T-helper 22 cell (primary cell): ENCODE measurements around the gene HBG2.
"Not testable (repeated sequence)": the region's sequence is repeated elsewhere in the genome, so short reads cannot be mapped to it uniquely, and the experiment has no call there.

Experiments used
- DNase-seq: peaks from one replicate; pipeline ENCODE4 v3.0.0-alpha.2; 2020; ENCODE audit warnings: low read depth

Gene HBG2

DNA sequence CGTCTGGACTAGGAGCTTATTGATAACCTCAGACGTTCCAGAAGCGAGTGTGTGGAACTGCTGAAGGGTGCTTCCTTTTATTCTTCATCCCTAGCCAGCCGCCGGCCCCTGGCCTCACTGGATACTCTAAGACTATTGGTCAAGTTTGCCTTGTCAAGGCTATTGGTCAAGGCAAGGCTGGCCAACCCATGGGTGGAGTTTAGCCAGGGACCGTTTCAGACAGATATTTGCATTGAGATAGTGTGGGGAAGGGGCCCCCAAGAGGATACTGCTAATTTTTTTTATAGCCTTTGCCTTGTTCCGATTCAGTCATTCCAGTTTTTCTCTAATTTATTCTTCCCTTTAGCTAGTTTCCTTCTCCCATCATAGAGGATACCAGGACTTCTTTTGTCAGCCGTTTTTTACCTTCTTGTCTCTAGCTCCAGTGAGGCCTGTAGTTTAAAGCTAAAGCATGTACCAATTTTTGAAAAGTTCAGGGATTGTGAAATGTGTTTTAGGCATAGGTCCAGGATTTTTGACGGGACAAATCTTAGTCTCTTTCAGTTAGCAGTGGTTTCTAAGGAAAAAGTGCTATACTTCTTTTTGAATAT, 4.7 kb downstream of the HBG2 start, which contains the start of gene HBG1:
HBG1 (minus strand) TSS at position 51 of the 590 bp plus-strand sequence. CDS start 53 bp downstream, outside the sequence.
- DNase-seq = not testable (repeated sequence)

- not testable (repeated sequence) for DNase-seq
Observed at GRCh38 chr11:5248498-5248897, 6.1 kb downstream of the HBG2 start.

- DNase-seq = no peak
Observed at GRCh38 chr11:5247472-5248192, 6.9 kb downstream of the HBG2 start.

DNA sequence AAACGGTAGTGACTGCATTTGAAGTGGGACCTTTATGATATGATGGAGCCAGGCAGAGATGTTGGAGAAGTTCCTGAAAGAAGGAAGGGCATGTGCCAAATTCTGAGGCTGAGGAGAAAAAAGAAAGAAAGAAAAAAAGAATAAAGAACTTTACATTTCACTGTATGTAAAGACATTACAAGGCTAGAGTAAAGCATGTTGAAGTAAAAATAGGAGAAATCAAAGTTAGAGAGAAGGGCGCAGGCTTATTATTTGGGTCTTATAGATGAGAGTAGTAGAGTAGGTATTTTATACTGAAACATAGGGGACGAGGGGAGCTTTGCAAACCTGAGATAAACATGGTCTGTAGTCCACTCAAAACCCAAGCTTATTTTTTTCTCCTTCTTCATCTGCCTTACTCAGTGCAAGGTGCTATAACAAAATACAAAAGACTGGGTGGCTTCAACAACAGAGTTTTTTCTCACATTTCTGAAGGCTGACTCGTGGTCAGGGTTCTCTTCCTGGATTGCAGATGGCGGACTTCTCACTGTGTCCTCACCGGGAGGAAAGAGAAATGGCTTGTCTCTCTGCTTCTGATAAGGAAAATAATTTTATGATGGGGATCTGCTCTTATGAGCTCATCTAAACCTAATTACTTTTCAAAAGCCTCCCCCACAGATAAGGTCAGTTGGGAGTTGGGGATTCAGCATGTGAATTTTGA, 7.7 kb downstream of the HBG2 start:
- no peak for DNase-seq

DNA sequence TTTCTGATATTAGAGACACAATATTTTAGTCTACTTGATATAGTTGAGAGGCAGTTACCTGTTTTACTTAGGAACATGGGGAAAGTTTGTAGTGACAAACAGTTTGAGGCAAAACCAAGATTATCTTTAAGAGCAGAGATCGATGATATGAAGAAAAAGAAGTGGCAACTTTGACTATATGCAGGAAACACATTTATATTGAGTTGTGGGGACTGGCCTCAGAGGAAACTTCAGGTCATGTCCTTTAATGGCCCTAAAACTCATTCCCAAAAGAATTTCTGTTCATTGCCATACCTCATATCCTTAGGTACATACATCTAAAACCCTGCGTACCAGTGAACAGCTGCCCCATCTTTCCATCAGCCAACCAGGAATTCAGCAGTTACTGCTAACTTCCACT, 9.4 kb downstream of the HBG2 start:
- no peak for DNase-seq

DNA sequence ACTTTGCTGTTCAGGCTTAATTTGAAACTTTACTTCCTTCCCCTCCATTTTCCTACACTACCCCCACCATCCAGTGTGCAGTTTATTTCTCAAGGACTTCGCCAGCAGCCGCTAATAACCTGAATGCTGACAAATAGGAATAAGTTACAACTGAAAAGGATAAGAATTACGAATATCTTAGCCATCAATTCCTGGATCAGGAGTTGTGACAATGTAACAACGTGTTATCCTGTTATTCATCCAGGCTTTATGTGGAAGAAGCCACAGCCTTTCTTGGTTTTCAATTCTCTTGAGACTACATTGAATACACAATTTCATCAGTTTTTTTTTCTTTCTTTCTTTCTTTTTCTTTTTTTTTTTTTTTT, 10.8 kb downstream of the HBG2 start:
- DNase-seq = no peak

DNA sequence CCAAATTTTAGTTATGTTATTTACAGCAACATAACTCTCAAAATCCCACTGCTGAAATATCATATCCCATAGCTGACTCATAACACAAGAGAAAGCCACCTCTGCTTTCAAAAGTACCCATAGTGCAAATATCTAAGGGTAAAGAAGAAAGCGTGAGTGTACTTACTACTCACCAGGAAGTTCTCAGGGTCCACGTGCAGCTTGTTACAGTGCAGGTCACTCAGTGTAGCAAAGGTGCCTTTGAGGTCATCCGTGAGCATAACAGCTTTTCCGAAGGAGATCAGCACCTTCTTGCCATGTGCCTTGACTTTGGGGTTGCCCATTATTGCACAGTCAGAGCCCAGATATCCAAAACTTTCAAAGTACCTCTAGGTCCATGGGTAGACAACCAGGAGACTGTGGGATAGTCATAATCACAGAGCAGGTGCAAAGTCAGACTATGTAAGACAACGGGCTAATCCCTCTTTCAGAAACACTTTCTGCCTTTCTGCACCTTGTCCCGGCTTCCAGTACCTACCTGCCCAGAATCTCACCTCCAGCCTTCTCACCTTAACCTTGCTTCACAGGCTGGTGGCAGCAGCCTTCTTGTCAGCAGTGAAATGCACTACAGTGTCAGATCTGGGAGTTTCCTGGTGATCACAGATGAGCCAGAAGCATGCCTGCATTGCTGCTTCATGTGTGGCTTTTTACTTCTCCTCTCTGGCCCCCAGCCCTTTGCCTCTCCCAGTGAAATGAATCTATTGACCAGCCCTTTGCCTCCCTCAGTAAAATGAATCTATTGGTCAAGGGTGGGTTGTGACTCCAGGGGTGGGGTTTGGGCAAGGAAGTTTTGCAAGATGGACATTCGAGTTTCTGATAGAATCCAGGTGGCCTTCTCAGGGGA, 11.4 kb downstream of the HBG2 start:
- no peak for DNase-seq

GRCh38 chr11:5242208-5242607, 12.4 kb downstream of the HBG2 start:
- no peak for DNase-seq

DNA sequence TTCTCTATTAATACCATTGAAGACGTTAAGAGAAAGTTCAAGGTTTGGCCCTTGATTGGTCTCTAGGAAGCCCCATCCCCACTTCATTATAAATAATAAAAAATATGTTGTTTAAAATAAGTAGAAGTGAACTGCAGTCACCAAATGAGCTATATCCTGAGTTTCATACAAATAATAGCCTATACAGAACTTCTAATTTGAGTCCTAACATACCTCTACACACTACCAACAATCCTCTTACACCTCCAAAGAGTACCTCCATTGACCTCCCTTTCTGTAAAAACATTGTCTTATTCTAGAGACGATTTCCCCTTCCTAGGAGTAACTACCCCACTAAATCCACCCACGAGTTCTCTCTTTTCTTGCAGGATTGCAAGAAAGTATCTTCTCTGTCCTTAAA, 13.1 kb downstream of the HBG2 start:
- no peak for DNase-seq

DNA sequence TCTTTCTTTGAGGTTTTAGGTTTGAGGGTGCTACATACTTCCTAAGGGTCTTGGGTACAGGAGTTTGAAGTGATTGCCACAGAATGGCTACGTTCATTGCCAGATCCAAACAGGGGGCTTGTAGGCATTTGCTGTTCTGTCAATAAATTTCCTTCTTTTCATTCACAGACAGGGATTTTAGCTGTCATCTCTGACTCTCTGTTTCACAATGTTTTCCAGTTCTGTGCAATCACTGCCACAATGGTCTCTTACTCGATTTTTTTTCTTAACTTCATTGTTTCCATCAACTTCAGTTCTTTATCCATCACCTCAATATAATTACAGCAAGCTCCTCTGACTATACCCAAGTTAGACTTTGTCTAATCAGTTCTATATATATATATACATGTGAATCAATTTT, 14.1 kb downstream of the HBG2 start:
- DNase-seq = no peak

DNA sequence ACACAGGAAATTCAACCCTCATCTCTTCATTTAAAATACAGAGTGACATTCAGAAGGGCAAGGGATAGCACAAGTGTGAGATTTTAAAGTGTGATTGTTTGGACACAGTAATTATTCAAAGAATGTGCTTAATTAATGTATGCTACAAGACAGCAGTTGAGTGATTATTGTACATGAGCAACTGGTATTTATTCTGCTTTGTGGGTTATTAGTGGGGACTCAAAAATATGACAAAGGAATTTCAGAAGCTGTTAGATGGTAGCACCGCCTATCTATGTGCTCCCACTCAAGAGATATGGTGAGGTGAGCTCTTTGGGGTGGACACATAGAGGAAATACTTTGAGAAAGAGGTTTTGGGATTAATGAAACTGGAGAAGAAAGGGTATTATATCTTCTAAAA, 14.5 kb downstream of the HBG2 start:
- DNase-seq = no peak

- no peak for DNase-seq
Observed at GRCh38 chr11:5239046-5239445, 15.5 kb downstream of the HBG2 start.

GRCh38 chr11:5238486-5238885, 16.1 kb downstream of the HBG2 start:
- DNase-seq = no peak

DNA sequence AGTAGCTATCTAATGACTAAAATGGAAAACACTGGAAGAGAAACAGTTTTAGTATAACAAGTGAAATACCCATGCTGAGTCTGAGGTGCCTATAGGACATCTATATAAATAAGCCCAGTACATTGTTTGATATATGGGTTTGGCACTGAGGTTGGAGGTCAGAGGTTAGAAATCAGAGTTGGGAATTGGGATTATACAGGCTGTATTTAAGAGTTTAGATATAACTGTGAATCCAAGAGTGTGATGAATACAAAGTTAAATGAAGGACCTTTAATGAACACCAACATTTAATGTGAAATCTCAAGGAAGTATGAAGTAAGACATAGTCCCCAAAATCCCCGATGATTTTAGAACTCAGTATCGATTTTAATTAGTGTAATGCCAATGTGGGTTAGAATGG, 17.2 kb downstream of the HBG2 start:
- no peak for DNase-seq

DNA sequence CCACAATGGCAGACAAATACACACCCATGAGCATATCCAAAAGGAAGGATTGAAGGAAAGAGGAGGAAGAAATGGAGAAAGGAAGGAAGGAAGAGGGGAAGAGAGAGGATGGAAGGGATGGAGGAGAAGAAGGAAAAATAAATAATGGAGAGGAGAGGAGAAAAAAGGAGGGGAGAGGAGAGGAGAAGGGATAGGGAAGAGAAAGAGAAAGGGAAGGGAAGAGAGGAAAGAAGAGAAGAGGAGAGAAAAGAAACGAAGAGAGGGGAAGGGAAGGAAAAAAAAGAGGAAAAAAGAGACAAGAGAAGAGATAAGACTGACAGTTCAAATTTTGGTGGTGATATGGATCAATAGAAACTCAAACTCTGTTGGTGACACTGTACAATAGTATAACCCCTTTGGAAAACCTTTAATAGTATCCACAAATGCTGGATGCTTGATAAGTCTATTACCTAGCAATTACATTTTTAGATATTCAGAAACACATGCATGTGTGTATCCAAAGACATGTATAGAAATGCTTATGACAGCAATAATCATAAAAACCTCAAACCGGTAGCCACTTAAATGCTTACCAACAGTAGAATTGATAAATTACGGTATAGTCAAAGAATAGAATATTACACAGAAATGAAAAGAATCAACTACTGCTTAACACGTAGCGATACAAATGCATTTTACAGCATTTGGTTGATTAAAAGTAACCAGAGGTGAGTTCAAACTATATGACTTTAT, 19.1 kb downstream of the HBG2 start:
- no peak for DNase-seq

GRCh38 chr11:5234381-5234834, 20.2 kb downstream of the HBG2 start, which contains the start of gene HBD:
Gene HBD (minus strand): TSS chr11:5234483. CDS start chr11:5234433, 50 bp downstream.
- DNase-seq = no peak

- DNase-seq = no peak
Observed at GRCh38 chr11:5233307-5233706, 21.3 kb downstream of the HBG2 start.

- DNase-seq = no peak
Observed at GRCh38 chr11:5232821-5233220, 21.8 kb downstream of the HBG2 start.

DNA sequence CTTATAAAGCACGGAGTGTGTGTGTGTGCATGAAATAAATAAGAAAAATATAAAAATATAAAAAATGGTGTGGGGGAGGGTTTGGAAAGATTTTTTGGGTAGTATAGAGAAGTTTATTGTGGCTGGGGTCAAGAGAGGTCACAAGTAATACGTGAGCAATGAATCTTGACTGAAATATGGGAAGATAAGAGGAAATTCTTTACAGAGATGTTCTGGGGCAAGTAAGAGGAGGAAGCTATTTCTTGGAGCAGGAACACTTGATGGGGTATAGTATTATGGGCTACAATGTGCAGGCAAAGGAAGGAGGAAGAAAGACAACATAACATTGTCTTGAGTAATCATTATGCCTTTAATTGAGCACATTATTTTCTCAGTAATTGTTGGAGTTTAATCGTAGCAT, 22.4 kb downstream of the HBG2 start:
- DNase-seq = no peak

GRCh38 chr11:5231111-5231510, 23.5 kb downstream of the HBG2 start:
- no peak for DNase-seq

GRCh38 chr11:5230266-5230665, 24.3 kb downstream of the HBG2 start:
- no peak for DNase-seq
